ENCODE results near the gene EMP1.

EMP1 gene

GRCh38 chr12:13196130-13196921, at the start of gene EMP1:
Gene EMP1 (plus strand): TSS chr12:13196726. CDS start chr12:13211511, 14,785 bp downstream.
- peak; percentile 55 for DNase-seq

GRCh38 chr12:13147688-13148484, 48.6 kb upstream of the EMP1 start:
- DNase-seq: no peak

GRCh38 chr12:13148485-13148847, 48.1 kb upstream of the EMP1 start:
- no peak for DNase-seq

DNA sequence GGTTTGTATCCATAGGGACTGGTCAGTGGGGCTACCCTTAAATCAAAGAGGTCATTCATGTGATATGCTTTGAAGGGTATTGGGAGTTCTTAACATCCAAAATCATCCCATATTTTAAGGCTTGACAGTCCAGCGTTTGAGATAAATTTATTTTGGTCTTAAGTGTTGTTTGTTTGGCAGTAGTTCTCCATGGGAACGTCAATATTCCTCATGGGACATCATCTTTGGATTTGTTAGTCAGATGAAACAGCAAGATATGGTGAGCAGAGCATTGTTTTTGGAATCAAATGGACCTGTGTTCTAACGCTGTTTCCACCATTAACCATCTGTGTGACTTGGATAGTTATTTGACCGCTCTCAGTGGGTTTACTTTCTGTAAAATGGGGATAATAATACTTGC, 47.1 kb upstream of the EMP1 start:
- no peak for DNase-seq

GRCh38 chr12:13152281-13152680, 44.2 kb upstream of the EMP1 start:
- no peak for DNase-seq

GRCh38 chr12:13152756-13153155, 43.8 kb upstream of the EMP1 start:
- DNase-seq: no peak

DNA sequence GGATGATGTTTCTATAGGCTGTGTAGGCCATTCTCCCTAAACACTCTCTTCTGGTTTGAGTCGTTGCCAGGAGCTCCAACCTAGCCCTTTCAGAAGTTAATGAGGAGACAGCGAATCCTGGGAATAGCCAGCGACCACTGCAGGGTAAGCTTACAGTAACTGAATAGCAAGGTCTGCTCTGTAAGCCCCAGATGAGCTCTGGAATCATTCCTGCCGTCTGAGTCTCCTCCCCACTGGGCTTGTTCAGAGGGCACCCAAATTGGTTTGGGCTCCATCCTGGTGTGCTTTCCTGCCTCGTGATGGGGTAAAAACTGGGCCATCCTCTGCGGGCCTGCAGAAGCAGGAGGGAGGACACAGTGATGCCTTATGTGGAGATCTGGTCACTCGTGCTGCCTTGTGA, 43.3 kb upstream of the EMP1 start:
- no peak for DNase-seq

DNA sequence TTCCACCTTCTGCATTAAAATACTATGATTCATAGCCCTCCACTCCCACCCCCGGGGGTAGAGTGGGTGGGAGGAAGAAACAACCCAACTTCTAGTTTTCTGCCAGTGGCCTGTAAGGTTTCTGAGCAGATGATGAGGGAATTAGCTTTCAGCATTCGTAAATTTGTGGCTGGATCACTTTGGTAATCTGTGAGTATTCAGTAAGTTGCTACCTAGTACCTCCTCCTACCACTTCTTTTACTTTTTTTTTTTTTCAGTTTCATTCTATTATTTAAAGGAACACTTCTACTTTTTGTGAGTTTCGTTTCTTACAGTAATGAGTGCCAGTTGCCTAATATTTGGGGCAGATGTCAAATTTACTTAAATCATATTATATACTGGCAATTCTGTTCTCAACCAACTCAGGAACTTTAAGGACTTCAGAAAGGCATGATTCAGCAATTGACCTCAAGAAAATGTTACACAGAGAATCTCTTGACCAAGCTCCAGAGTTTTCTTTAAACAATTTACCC, 42.4 kb upstream of the EMP1 start:
- no peak for DNase-seq

DNA sequence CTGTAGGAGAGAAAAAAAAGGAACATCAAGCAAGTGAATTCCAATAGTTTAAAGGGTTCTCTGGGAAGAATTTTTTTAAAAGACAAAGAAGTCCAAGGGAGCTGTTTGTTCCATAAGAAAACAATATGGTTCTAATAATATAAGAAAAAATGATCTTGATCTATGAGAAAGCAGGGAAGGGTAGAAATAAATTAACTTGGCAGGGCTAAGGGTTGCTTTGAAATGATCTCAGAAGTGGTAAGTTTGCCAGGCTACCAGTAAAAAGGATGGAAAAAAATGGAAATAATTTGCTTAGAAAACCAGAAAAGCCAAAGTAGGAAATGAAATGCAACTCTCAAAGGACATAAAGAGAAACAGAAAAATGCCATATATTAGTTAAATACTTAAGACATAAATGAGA, 41.7 kb upstream of the EMP1 start:
- DNase-seq: no peak

- DNase-seq: no peak
Observed at GRCh38 chr12:13156277-13156676, 40.2 kb upstream of the EMP1 start.

GRCh38 chr12:13161172-13161571, 35.4 kb upstream of the EMP1 start:
- DNase-seq: no peak

DNA sequence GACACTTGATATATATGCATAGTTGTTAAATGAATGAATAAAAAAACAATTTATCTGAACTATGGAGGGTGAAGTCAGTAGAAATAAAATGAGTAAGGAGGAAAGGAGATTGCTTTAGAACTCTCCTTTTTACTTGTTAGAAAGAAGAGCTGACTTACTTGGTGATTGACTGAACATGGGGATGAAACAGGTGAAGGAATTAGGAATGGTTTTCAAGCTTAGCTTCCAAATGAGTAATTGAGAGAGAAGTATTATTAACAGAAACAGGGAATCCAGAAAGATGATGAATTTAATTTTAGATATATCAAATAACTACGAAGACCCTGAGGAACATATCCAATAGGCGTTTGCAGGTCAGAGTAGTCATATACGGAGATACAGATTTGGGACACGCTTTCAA, 33.6 kb upstream of the EMP1 start:
- DNase-seq: no peak

GRCh38 chr12:13163868-13164635, 32.5 kb upstream of the EMP1 start:
- DNase-seq: no peak

- DNase-seq: no peak
Observed at GRCh38 chr12:13164921-13165616, 31.5 kb upstream of the EMP1 start.

GRCh38 chr12:13165617-13166041, 30.9 kb upstream of the EMP1 start:
- peak; percentile 22 for DNase-seq

DNA sequence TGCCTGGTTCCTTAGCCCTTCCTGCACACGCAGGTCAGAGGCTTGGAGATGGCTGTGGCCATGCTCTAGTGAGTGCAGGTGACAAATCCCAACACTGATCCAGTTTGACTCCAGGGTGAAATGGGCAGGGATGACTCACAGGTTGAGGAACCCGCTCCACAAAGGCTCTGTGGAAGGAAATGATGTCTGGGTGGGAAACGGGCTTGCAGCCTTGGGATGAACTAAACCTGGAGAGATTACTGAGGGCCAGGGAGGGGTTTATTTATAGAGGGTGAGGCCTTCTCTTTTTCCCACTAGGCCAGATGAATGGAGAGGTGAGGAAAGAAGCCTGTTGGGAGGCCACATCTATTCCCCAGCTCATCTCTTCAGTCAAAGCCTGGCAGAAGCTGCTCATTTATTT, 29.3 kb upstream of the EMP1 start:
- DNase-seq: no peak

DNA sequence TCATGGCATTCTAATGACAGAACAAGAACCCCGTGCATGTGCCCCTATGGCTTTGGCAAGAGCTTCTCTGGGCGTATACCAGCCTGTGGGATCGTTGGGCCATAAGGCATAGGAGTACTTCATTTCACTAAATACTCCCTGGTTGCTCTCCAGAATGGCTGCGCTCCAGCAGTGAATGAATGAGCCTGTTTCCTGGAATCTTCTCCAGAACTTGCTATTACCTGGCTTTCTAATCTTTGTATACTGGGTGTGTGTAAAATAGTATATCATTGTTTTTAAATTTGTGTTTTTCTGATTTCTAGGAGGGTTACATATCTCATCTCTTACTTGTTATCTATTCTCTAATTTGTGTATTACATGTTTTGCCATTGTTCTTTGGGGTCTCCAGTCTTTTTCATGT, 28.6 kb upstream of the EMP1 start:
- no peak for DNase-seq

DNA sequence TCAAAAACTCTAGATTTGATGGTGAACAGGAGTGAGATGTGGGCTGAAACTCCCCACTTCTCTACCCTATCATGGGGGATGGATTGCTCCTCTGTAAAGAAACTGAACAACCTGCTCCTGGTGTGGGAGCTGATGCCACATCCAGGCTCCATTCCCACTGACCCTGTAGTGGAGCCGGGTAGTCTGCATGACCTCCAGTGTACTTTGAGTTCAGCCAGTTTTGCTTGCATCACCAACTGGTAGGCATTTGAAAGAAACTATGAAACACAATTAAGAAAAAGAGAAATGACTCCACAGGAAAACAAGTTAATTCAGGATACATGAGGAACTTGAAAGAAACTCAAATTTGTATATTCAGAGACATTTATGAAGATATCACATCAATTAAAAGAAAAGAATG, 27.3 kb upstream of the EMP1 start:
- DNase-seq: no peak

DNA sequence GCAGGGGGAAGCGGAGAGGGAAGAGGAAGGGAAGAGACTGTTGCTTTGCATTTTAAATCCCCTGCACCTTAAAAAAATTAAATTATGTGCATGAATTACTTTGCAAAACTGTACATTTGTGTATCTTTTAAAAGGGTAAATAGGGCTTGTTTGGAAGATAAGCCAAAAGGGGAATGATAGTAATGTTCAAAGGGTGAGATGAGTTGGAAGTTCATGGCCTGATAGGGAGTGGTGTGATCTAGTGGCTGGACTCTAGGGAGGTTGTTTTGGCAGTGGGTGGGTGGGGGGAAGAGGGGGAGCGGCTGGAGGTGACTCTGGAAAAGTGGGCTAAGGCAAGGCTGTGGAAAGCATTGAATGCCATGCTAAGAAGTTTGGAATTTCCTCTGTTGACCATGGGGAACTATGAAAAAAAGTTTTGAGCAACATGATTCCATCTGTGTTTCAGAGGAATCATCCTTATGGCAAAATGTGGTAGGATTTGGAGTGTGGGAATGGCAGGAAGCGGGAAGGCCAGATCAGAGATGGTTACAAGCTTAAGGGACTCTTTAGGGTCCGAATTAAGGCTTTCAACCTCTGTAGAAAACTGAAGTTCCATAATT, 25.5 kb upstream of the EMP1 start:
- DNase-seq: no peak

DNA sequence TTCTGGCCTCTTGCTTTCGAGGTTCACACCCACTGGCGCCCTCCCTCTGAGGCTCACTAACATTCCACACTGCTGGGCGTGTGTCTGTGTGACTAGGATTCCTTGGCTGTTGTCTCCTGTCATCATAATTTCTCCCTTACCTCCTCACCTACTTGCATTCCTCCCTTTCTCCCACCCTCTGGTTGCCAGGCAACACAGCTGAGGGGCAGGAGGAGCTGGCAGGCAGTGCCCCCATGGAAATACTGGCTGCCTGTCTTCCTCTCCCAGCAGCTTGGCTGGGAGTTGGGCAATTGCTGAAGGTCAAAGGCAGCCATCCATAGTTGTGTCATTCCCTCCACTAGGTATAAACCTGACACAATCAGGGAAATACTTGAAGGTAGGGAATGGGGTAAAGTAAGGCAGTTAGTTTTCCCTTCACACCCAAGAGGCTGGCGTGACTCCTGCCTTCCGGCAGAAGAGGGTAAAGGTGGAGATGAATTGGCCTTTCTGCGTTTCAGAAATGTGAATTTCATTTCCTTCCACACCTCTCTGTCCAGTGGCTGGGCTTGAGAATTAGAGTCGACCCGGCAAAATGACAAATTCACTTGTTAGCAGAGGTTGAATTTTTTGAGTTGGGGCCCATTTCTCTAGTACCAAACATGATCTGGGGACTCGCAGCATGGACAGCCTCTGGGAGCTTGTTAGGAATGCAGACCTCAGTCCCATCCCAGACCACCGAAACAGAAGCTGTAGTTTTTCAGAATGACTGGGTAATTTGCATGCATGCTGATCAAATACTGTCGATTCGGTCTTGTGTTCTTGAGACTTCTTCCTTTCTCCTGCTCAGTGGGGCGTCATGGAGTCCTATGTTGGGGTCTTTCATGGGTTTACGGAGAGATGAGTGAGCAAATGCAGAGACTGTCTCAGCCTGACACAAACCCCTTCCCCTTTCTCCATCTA, 24.3 kb upstream of the EMP1 start:
- no peak for DNase-seq
